ENCODE data around the gene ELF1.
"Not testable (repeated sequence)": the region's sequence is repeated elsewhere in the genome, so short reads cannot be mapped to it uniquely, and the experiment has no call there.

The ELF1 gene

GRCh38 chr13:41040584-41041334 lies 21.6 kb upstream of the ELF1 start:
- DNase-seq: no peak

- no peak for DNase-seq
Observed at GRCh38 chr13:41039746-41040145, 20.6 kb upstream of the ELF1 start.

- not testable (repeated sequence) for DNase-seq
Observed at GRCh38 chr13:41036557-41036956, 17.4 kb upstream of the ELF1 start.

- no peak for DNase-seq
Observed at GRCh38 chr13:41034881-41035280, 15.8 kb upstream of the ELF1 start.

GRCh38 chr13:41034382-41034781 lies 15.3 kb upstream of the ELF1 start:
- DNase-seq: no peak

GRCh38 chr13:41032691-41033376 lies 13.7 kb upstream of the ELF1 start:
- DNase-seq: no peak

- DNase-seq: peak; percentile 31
Observed at GRCh38 chr13:41029629-41030028, 10.5 kb upstream of the ELF1 start.

- no peak for DNase-seq
Observed at GRCh38 chr13:41028051-41028450, 8.9 kb upstream of the ELF1 start.

GRCh38 chr13:41026788-41027187 lies 7.7 kb upstream of the ELF1 start:
- no peak for DNase-seq

- DNase-seq: no peak
Observed at GRCh38 chr13:41025518-41025917, 6.4 kb upstream of the ELF1 start.

- DNase-seq: no peak
Observed at GRCh38 chr13:41019578-41020347, 647 bp upstream of the ELF1 start.

- DNase-seq: no peak
Observed at GRCh38 chr13:41018602-41018948, 541 bp downstream of the ELF1 start.

- peak; percentile 56 for DNase-seq
Observed at GRCh38 chr13:41017817-41018601, 1.1 kb downstream of the ELF1 start.

- peak; percentile 41 for DNase-seq
Observed at GRCh38 chr13:41017159-41017558, 2.0 kb downstream of the ELF1 start.

- DNase-seq: no peak
Observed at GRCh38 chr13:41015920-41016319, 3.2 kb downstream of the ELF1 start.

- no peak for DNase-seq
Observed at GRCh38 chr13:41013835-41014234, 5.3 kb downstream of the ELF1 start.

GRCh38 chr13:41012536-41012935 lies 6.6 kb downstream of the ELF1 start:
- no peak for DNase-seq

GRCh38 chr13:41011382-41011956 lies 7.6 kb downstream of the ELF1 start:
- DNase-seq: no peak

GRCh38 chr13:41008349-41008980 lies 10.7 kb downstream of the ELF1 start:
- peak; percentile 43 for DNase-seq

GRCh38 chr13:41007744-41008128 lies 11.4 kb downstream of the ELF1 start:
- DNase-seq: no peak

- DNase-seq: no peak
Observed at GRCh38 chr13:41006978-41007743, 12.0 kb downstream of the ELF1 start.

All from CD4-positive, alpha-beta T cell treated with Interleukin-4 for 4 hours (primary cell).